ENCODE data around the gene USP20.

Gene USP20

GRCh38 chr9:129929496-129930125 is 94.4 kb downstream of the USP20 start:
- DNase-seq: no peak

- no peak for DNase-seq
Observed at GRCh38 chr9:129930743-129931142, 95.5 kb downstream of the USP20 start.

Data from activated T-cell treated with anti-CD3 and anti-CD28 coated beads, Interleukin-2, amount 50 U/mL, for 48 hours (primary cell).